GM23248 (cell line): ENCODE measurements around the gene DNASE1L2.

Experiments
- EZH2 ChIP-seq: fragments of 200-600 bp; sonication (generic); IDR thresholded peaks from 2 replicates; pipeline ENCODE4 v1.6.1; 2018; ENCODE audit warnings: antibody characterized with exemption, mild to moderate bottlenecking; ENCODE audit not compliant: insufficient read depth, poor library complexity, severe bottlenecking
- EZH2phosphoT487 ChIP-seq: fragments of 200-600 bp; sonication (generic); IDR thresholded peaks from 2 replicates; pipeline ENCODE4 v1.6.1; 2018; ENCODE audit warnings: antibody characterized with exemption, moderate library complexity, mild to moderate bottlenecking, low read depth; ENCODE audit not compliant: insufficient read depth

DNA sequence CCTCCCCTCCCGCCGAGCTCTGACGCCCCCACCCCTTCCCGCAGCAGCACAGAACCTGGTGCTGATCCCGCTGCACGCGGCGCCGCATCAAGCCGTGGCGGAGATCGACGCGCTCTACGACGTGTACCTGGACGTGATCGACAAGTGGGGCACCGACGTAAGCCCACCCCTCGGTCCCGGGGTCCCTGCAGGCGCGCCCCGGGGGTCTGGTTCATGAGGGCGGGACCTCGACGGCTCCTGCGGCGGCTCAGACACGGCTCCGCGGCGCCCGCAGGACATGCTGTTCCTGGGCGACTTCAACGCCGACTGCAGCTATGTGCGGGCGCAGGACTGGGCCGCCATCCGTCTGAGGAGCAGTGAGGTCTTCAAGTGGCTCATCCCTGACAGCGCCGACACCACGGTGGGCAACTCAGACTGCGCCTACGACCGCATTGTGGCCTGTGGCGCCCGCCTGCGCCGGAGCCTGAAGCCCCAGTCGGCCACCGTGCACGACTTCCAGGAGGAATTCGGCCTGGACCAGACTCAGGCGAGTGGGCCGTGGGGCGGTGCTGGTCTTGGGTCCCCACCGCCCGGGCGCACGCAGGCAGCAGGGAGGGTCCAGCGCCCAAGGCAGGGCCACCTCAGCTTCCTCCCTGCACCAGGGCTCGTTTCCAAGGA lies 1.4 kb downstream of the DNASE1L2 start:
- TF ChIP-seq EZH2 (no peak), EZH2phosphoT487 (no peak)
